Mononuclear cell (primary cell): ENCODE results near the gene TNNT2. TPM values are rescaled to one million over a fixed set of nuclear protein-coding genes. Genes with fewer than 3 reads are reported as not detected.

ENCODE experiments used
- H3K27me3 ChIP-seq: 2 replicates; pipeline ENCODE4 v1.6.0; 2011; ENCODE audit warnings: low read length, control low read depth; ENCODE audit not compliant: insufficient read depth
- H3K4me1 ChIP-seq: 2 replicates; pipeline ENCODE4 v1.5.1; 2011; ENCODE audit warnings: mild to moderate bottlenecking, low read length, control low read depth; ENCODE audit not compliant: insufficient read depth
- H3K4me3 ChIP-seq: 2 replicates; pipeline ENCODE4 v1.5.1; 2011; ENCODE audit warnings: mild to moderate bottlenecking, low read length, moderate library complexity
- H3K9me3 ChIP-seq: 2 replicates; pipeline ENCODE4 v1.5.1; 2011; ENCODE audit warnings: low read depth, mild to moderate bottlenecking, control low read depth, low read length
- total RNA-seq: library from RNA; depleted of rRNA; stranded (reverse); fragments of >200 nt; gene quantifications from one replicate; pipeline ENCODE4 v1.2.3, GENCODE V29; 2012

The TNNT2 gene
- total RNA-seq, 1 donor, result 0.10 TPM

- H3K4me1 ChIP-seq, result no peaks in the 10 kb centered on the region
- no peaks in the 10 kb centered on the region for H3K9me3 ChIP-seq
- H3K27me3 ChIP-seq, result no peaks in the 10 kb centered on the region
- no peak overlapping the region for H3K4me3 ChIP-seq
These were observed 59.9 kb downstream of the TNNT2 start for GRCh38 chr1:201317551-201317950.

GRCh38 chr1:201316556-201316955 is 60.9 kb downstream of the TNNT2 start:
- H3K9me3 ChIP-seq, result no peaks in the 10 kb centered on the region
- H3K4me1 ChIP-seq, result no peaks in the 10 kb centered on the region
- no peak overlapping the region for H3K4me3 ChIP-seq
- no peaks in the 10 kb centered on the region for H3K27me3 ChIP-seq

- no peak overlapping the region for H3K4me3 ChIP-seq
- peaks cover 5% of the 10 kb centered on the region for H3K27me3 ChIP-seq
- no peaks in the 10 kb centered on the region for H3K4me1 ChIP-seq
- H3K9me3 ChIP-seq, result no peaks in the 10 kb centered on the region
These were observed 64.4 kb downstream of the TNNT2 start for GRCh38 chr1:201313086-201313485.

- no peaks in the 10 kb centered on the region for H3K4me1 ChIP-seq
- H3K4me3 ChIP-seq, result no peak overlapping the region
- H3K27me3 ChIP-seq, result peaks cover 5% of the 10 kb centered on the region
- H3K9me3 ChIP-seq, result no peaks in the 10 kb centered on the region
These were observed 65.2 kb downstream of the TNNT2 start for GRCh38 chr1:201312298-201312697.

GRCh38 chr1:201311356-201312011 is 66.0 kb downstream of the TNNT2 start:
- Histone ChIP-seq H3K27me3 (peaks cover 5% of the 10 kb centered on the region), H3K4me1 (no peaks in the 10 kb centered on the region), H3K9me3 (no peaks in the 10 kb centered on the region), H3K4me3 (no peak overlapping the region)

GRCh38 chr1:201310986-201311355 is 66.5 kb downstream of the TNNT2 start:
- Histone ChIP-seq H3K4me3 (no peak overlapping the region), H3K9me3 (no peaks in the 10 kb centered on the region), H3K27me3 (peaks cover 5% of the 10 kb centered on the region), H3K4me1 (no peaks in the 10 kb centered on the region)

- peaks cover 5% of the 10 kb centered on the region for H3K27me3 ChIP-seq
- no peak overlapping the region for H3K4me3 ChIP-seq
- H3K9me3 ChIP-seq, result no peaks in the 10 kb centered on the region
- H3K4me1 ChIP-seq, result no peaks in the 10 kb centered on the region
These were observed 67.1 kb downstream of the TNNT2 start for GRCh38 chr1:201310251-201310985.

GRCh38 chr1:201309416-201309815 is 68.1 kb downstream of the TNNT2 start:
- H3K4me1 ChIP-seq, result no peaks in the 10 kb centered on the region
- H3K9me3 ChIP-seq, result no peaks in the 10 kb centered on the region
- H3K27me3 ChIP-seq, result peaks cover 5% of the 10 kb centered on the region
- no peak overlapping the region for H3K4me3 ChIP-seq

Other genes with a start within 250 kb of the TNNT2 start
- 11.1 TPM for gene TMEM9, start 223.2 kb downstream of the TNNT2 start, total RNA-seq
- gene IGFN1, start 186.9 kb downstream of the TNNT2 start, total RNA-seq, result under 0.01 TPM
- not detected for gene PKP1, start 94.2 kb downstream of the TNNT2 start, total RNA-seq
- not detected for gene LAD1, start 21.6 kb upstream of the TNNT2 start, total RNA-seq
- gene TNNI1, start 44.0 kb upstream of the TNNT2 start, total RNA-seq, result not detected
- 0.31 TPM for gene PHLDA3, start 91.5 kb upstream of the TNNT2 start, total RNA-seq
- 41.2 TPM for gene CSRP1, start 129.4 kb upstream of the TNNT2 start, total RNA-seq
- 1.5 TPM for gene NAV1, start 161.4 kb upstream of the TNNT2 start, total RNA-seq